AG10803 (cell line): Measurements from ENCODE around the gene SNRPB2.

Experiments
- DNase-seq: peaks from one replicate; pipeline ENCODE4 v3.0.0; 2010; ENCODE audit warnings: low read depth
- H3K4me3 ChIP-seq: 2 replicates; pipeline ENCODE4 v1.5.1; 2011; ENCODE audit warnings: mild to moderate bottlenecking, low read length, control low read depth
- TF ChIP-seq, protein P1 (sequence below): conservative IDR thresholded peaks from 2 replicates; pipeline ENCODE4 v1.5.1; 2011; ENCODE audit warnings: mild to moderate bottlenecking, low read length, control low read depth, inconsistent platforms

SNRPB2 gene

DNA sequence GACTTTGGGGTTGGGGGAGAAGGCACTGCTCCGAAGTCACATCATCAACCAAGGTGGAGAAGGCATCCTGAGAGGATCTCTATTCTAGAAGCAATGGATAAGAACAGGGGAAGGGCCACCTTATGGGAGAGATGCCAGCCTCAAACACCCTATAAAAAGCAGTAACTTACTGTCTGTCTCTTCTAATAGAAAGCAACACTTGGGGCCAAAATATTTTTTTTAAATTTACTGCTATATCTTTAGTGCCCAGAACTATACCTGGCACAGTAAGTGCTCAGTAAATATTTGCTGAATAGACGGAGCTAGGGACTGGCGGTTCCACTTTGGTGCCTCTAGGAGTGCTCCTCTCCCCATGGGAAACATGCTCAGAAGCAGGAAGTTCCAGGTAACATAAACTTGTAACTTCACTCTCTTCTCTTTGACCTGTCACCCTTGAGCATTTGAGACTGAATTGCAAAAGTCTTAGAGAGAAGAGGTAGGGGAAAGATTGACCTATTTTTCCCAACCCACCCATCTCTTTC, 17.5 kb downstream of the SNRPB2 start:
- no peak overlapping the region for H3K4me3 ChIP-seq
- no peak for DNase-seq
- TF ChIP-seq, protein P1, sequence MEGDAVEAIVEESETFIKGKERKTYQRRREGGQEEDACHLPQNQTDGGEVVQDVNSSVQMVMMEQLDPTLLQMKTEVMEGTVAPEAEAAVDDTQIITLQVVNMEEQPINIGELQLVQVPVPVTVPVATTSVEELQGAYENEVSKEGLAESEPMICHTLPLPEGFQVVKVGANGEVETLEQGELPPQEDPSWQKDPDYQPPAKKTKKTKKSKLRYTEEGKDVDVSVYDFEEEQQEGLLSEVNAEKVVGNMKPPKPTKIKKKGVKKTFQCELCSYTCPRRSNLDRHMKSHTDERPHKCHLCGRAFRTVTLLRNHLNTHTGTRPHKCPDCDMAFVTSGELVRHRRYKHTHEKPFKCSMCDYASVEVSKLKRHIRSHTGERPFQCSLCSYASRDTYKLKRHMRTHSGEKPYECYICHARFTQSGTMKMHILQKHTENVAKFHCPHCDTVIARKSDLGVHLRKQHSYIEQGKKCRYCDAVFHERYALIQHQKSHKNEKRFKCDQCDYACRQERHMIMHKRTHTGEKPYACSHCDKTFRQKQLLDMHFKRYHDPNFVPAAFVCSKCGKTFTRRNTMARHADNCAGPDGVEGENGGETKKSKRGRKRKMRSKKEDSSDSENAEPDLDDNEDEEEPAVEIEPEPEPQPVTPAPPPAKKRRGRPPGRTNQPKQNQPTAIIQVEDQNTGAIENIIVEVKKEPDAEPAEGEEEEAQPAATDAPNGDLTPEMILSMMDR = no peak

DNA sequence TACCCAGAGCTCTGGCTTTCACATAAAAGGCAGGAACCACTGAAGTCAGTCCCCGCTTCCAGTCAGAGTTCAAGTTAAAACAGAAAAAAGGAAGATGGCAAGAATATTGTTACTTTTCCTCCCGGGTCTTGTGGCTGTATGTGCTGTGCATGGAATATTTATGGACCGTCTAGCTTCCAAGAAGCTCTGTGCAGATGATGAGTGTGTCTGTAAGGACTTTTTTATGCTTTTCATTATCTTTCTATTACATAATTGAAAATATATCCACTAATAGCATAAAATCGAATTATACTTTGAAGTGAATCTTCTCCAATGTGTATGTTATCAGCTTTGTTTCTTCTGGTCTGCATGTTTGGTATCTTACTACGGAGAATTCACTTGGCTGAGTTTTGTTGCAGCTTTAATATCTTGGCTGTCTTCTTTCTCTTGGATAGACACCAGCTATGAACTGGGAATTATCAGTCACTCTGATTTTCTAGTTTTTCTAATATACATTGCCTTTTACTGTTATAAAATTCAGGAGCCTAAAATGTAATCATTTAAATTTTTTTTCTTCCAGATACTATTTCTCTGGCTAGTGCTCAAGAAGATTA, 18.6 kb downstream of the SNRPB2 start, which contains the start of gene OTOR:
OTOR (plus strand) TSS at position 51 of the 593 bp plus-strand sequence; CDS start at position 95, 44 bp downstream.
- TF ChIP-seq, protein P1 = no peak
- no peak within 1 kb of the TSS for H3K4me3 ChIP-seq
- DNase-seq = no peak

DNA sequence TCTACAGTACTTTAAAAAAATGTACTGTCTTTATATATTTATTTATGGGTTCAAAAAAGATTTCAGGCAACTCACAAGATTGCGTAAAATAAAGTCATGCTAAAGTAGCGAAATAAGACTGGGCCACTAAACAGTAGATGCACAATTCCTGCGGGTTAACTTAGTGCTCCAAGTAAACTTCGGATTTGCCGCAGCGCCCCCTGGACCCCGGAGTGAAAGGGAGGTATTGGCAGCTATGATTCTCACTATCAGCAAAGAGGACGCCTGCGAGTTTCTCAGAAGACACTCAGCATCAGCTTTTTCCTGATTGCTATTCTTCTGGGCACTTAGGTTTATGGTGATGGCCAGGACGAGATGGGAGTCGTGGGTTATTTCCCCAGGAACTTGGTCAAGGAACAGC, 19.7 kb downstream of the SNRPB2 start:
- TF ChIP-seq, protein P1 = no peak
- no peak for DNase-seq
- no peak overlapping the region for H3K4me3 ChIP-seq

DNA sequence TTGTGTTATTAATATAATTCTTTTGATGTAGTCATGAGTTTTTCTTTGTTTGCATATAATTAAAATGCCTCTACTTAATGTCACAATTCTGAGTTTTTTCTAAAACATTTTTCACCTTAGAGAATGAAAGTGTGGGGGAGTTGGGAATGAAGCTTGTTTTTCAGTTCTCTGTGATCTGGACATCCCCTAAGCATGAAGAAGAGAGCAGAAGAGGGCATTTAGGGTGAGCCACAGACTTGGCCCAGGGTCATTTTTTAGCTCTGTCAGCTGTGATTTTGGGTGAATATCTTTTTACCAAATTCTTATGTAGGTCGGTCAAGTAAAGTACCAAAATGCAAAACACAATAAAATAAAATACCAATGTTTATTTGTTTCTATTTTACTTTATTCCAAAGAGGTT, 22.3 kb downstream of the SNRPB2 start:
- no peak for DNase-seq
- H3K4me3 ChIP-seq = no peak overlapping the region
- TF ChIP-seq, protein P1 = no peak

DNA sequence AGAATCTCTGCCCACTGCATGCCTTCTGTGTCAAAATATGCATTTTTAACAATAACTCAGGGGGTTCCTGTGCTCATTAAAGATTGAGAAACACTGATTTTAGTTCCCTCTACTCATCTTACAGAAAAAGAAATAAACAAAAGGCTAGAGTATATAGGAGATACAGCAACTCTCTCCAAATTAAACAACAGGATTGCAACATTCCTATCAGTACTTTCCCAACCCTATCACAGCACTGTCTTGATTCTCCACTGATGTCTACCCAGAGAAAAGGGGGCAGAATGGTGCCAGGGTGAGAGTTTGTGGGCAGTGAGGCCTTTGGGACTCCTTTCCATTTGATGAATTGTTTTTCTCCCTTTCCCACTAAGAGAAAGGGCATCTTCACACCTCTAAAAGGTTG, 23.1 kb downstream of the SNRPB2 start:
- TF ChIP-seq, protein P1 = no peak
- no peak overlapping the region for H3K4me3 ChIP-seq
- DNase-seq = no peak

DNA sequence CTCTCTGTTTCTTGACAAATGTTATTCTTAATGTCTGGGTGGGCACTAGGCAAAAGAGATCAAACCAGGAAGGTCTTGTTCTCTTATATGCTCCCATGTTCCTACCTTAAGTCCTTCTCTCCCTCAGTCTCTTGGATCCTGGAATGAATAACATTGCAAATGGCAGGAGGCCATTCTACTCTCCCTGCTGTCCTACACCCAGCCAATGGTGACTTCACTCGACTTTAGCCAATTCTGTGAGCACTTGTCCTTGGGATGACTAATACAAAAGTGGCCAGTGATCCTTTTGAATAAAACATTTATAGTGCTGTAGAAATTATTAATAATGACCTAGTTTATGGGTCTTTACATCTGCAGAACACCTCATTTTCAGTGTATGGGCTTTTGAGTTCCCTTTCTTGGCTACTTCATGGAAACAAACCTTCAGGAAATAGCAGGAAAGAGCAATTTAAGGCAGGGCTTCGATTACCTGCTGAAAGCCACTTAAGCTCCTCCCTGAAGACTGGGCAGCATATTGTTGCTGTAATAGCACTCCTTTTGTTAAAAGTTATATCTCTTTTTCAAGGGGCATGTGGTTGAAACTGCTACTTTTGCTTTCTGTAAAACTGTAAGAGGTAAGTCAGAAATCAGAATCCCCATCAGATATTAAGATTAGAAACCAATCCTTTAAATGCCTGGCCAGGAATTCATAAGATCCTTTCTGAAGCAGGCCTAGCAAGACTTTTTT, 28.8 kb downstream of the SNRPB2 start:
- TF ChIP-seq, protein P1 = no peak

DNA sequence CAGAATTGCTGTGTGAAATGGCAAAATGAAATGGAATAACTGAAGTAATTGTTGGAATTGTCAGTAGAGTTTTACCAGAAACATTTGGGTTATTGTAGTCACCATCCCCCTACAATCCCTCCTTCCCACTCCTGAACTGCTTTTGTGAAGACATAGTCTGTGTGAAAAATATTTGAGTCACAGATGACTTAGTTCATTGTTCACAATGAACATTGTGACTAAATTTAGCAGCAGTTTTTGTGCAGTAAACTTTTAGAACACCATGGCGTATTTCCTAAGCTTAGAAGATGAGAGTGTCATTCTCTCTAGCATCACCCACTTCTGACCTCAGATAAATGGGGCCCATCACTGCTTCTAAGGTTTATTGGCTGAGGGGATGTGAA, 29.3 kb downstream of the SNRPB2 start:
- no peak for DNase-seq
- H3K4me3 ChIP-seq = no peak overlapping the region

More for the DNA sequence above, 28.8 kb downstream of the SNRPB2 start:
- DNase-seq = no peak
- no peak overlapping the region for H3K4me3 ChIP-seq

More for the DNA sequence above, 29.3 kb downstream of the SNRPB2 start:
- TF ChIP-seq, protein P1 = no peak
